CD4-positive, alpha-beta T cell treated with Interleukin-17A for 1 hour (primary cell): ENCODE data around the gene GBA2.

Source experiments
- DNase-seq: peaks from one replicate; pipeline ENCODE4 v3.0.0-alpha.2; 2020

Gene GBA2

DNA sequence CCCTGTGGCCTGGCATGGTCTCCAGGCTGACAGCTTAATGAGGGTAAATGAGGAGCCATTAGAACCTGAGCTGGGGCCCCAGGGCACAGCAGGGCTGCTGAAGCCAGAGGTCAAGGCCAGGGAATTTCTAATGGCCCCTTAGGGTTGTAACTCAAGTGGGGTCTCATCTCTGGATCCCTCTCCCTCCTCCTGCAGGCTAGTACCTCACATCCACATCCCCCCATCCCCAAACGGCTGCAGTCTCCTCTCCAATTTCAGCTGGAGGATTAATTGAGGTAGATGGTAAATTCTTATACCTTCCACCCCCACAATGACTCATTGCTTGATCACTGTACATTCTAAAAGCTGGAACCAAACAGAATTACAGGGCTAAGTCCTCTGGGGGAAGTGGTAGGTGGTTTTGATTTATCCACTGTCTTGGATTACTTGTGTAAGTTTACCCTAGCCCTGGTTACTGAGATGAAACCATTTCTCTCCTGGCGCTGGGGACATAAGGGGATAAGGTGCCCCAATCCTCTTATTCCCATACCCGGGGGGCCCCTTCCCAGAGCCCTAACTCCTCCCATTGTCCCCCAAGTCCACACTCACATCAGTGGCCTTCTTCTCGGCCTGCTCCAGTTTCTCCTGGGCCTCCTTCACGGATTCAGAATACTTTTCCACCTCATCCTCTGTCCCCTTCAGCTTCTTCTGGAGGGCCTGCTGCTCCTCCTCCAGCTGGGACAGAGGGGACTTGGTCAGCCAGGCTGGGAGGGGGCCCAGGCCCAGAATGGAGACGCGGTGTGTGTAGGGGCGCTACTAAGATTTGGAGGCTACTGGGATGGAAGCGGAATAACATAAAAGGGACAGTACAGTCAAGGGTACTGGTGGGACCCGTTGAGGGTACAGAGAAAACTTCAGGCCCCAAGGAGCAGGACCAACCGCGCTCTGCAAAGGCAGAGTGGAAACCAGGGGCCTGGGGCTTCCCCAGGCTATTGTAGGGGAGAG lies 60.2 kb downstream of the GBA2 start:
- DNase-seq, result no peak

- DNase-seq, result no peak
Observed at GRCh38 chr9:35687972-35688557, 61.0 kb downstream of the GBA2 start.

- DNase-seq, result no peak
Observed at GRCh38 chr9:35687306-35687705, 61.7 kb downstream of the GBA2 start.
